HFF-Myc (cell line): ENCODE data around the gene NGFR.

Experiments used
- DNase-seq: peaks from one replicate; pipeline ENCODE4 v3.0.0-alpha.2; 2011; ENCODE audit warnings: low read depth; ENCODE audit errors: extremely low read depth
- H3K4me3 ChIP-seq: replicated peaks from 2 replicates; pipeline ENCODE4 v1.5.1; 2011; ENCODE audit warnings: low read depth, mild to moderate bottlenecking, control low read depth, low read length
- TF ChIP-seq, protein P1 (sequence below): IDR thresholded peaks from 2 replicates; pipeline ENCODE4 v1.5.1; 2012; ENCODE audit warnings: mild to moderate bottlenecking, low read depth, low read length, control low read depth; ENCODE audit errors: missing control alignments

NGFR gene

DNA sequence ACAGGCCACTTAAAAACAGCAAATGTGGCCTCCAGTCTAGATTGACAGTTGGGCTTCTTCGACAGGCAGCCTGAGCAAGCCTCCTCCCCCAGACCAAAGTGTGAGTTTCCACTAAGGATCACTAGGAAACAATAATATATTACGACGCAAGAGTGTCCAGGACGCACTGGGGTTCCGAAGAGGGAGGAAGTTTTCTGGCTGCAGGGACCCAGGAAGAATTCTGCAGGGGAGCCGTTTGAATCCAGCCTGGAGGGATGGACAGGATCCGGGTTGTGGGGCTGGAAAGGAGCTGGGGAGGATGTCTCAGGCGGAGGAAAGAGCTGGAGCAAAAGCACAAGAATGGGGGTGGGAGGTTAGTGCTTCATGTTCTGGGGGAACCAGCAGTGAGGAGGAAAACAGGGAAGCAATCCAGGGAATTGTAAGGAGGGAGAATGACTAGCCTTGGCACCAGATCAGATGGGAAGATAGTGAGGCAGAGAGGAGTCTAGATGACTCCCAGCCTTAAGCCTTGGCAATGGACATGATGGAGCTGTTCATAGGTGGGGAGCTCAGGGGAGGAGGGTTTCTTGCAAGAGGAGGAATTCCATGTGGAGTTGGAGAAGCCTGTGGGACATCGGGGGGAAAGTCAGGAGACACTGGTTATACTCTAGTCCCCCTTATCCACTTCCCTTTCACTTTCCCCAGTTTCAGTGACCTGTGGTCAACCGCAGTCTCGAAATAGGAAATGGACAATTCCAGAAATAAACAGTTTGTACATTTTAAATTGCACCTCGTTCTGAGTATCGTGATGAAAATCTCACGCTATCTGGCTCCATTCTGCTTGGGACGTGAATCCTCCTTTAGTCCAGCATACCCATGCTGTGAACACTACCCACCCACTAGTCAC is 26.6 kb downstream of the NGFR start:
- no peak overlapping the region for H3K4me3 ChIP-seq
- no peak for DNase-seq
- TF ChIP-seq, protein P1, sequence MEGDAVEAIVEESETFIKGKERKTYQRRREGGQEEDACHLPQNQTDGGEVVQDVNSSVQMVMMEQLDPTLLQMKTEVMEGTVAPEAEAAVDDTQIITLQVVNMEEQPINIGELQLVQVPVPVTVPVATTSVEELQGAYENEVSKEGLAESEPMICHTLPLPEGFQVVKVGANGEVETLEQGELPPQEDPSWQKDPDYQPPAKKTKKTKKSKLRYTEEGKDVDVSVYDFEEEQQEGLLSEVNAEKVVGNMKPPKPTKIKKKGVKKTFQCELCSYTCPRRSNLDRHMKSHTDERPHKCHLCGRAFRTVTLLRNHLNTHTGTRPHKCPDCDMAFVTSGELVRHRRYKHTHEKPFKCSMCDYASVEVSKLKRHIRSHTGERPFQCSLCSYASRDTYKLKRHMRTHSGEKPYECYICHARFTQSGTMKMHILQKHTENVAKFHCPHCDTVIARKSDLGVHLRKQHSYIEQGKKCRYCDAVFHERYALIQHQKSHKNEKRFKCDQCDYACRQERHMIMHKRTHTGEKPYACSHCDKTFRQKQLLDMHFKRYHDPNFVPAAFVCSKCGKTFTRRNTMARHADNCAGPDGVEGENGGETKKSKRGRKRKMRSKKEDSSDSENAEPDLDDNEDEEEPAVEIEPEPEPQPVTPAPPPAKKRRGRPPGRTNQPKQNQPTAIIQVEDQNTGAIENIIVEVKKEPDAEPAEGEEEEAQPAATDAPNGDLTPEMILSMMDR: no peak

GRCh38 chr17:49522357-49522890 is 27.3 kb downstream of the NGFR start:
- TF ChIP-seq, protein P1: no peak
- no peak overlapping the region for H3K4me3 ChIP-seq
- DNase-seq: no peak

DNA sequence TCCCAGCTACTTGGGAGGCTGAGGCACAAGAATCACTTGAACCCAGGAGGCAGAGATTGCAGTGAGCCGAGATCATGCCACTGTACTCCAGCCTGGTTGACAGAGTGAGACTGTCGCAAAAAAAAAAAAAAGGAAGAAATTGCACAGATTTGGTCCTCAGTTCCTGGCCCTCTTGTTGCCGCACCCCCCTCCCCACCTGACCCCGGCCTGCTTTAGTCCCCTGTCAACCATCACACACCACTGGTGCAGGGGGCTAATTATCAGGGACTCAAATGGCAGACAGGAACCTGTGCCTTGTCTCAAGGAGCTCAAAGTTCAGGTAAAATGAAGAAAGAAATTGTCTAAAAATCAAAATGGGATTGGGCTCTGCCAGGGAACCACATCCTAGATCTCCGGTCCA is 28.1 kb downstream of the NGFR start:
- H3K4me3 ChIP-seq: no peak overlapping the region
- no peak for DNase-seq
- TF ChIP-seq, protein P1: no peak

GRCh38 chr17:49523706-49524472 is 28.8 kb downstream of the NGFR start:
- TF ChIP-seq, protein P1: no peak
- DNase-seq: no peak
- no peak overlapping the region for H3K4me3 ChIP-seq

DNA sequence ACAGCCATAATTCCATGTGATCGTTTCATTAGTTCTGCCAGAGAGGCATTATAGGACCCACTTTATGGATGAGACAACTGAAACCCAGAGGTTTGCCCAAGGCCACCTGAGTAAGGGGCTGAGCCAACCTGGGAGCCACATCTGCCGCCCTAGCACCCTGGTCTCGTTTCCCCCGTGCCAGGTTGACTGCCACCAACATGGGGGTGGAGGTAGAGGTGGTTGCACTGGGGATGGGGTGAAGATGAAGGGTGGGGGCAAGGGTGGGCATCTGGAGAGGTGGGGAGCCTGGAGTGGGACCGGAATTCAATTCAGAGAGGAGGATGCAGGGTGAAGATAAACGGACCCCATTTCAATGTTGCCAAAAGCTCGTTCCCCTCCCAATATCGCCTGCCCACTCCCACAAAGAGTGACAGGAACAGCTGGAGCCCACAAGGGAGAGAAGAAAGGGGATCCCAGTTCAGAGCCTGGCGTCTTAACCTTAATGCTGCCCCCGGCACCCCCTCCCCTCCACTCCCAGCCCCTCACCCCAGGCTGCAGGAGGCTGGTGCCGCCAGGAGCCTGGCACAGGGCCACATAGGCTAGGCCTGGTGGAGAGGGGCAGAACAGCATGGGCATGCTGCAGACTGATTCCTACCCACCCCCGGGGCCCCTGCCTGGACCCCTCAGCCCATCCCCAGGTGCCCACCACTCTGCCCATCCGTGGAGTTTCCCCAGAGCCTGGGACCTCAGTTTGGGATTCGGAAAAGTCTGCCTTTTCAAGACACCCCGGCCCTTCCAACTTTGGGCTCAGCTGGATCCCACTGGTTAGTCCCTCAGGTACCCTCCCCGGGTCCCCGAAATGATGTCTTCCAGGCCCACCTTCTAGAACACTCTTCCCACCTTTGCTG is 29.6 kb downstream of the NGFR start:
- TF ChIP-seq, protein P1: no peak
- DNase-seq: no peak
- no peak overlapping the region for H3K4me3 ChIP-seq
